Esophagus muscularis mucosa (tissue), 4 donors: ENCODE data around the gene NRG2. TPM values are rescaled to one million over a fixed set of nuclear protein-coding genes. Genes with fewer than 3 reads are reported as not detected.

Experiments used
- DNase-seq: peaks from one replicate; pipeline ENCODE4 v3.0.0-alpha.2; 2017; ENCODE audit errors: extremely low spot score
- H3K27ac ChIP-seq, 4 donors: fragments of 200-600 bp; sonication (generic); replicated peaks in 1 of 4; 1 replicate in 3 of 4; 2 replicates in 1 of 4; pipeline ENCODE4 v1.5.1; 2016 to 2019; ENCODE audit warnings: mild to moderate bottlenecking in 1 of 4
- H3K27me3 ChIP-seq, 4 donors: fragments of 200-600 bp; sonication (generic); one replicate each; pipeline versions ENCODE4 v1.5.1 to v1.6.0; 2016 to 2019
- H3K36me3 ChIP-seq, 4 donors: fragments of 200-600 bp; sonication (generic); one replicate each; pipeline ENCODE4 v1.5.1; 2016 to 2019
- H3K4me1 ChIP-seq, 4 donors: fragments of 200-600 bp; sonication (generic); one replicate each; pipeline ENCODE4 v1.5.1; 2016 to 2019
- H3K4me3 ChIP-seq, 4 donors: fragments of 200-600 bp; sonication (generic); 1 replicate in 2 of 4; 2 replicates in 2 of 4; pipeline ENCODE4 v1.5.1; 2016 to 2019; ENCODE audit warnings: mild to moderate bottlenecking in 4 of 4, moderate library complexity in 1 of 4
- H3K9me3 ChIP-seq, 4 donors: fragments of 200-600 bp; sonication (generic); 1 replicate in 3 of 4; 2 replicates in 1 of 4; pipeline ENCODE4 v1.5.1; 2016 to 2019
- EP300 ChIP-seq: sonication (generic); formaldehyde crosslinking; IDR thresholded peaks from one replicate; pipeline ENCODE4 v1.6.1; 2017; ENCODE audit warnings: antibody characterized with exemption
- POLR2A ChIP-seq: fragments of 450-650 bp; IDR thresholded peaks from one replicate; pipeline ENCODE4 v1.6.1; 2017; ENCODE audit warnings: antibody characterized with exemption, moderate library complexity, mild to moderate bottlenecking, low read depth
- POLR2AphosphoS5 ChIP-seq, 2 donors: sonication (generic); formaldehyde crosslinking; IDR thresholded peaks; one replicate each; pipeline ENCODE4 v1.6.1; 2017; ENCODE audit warnings: antibody characterized with exemption in 2 of 2
- WGBS: methylation state at CpG from one replicate; pipeline ENCODE4 v1.1.5; 2018; 5-methylcytosine and 5-hydroxymethylcytosine counted together
- intact Hi-C: fragments of 100-400 bp; cut with DNase I; formaldehyde crosslinking; loops from one replicate; pipeline ENCODE4 v1.15.1; 2023
- total RNA-seq, 4 donors: library from RNA; depleted of rRNA; stranded (reverse); fragments of >200 nt; gene quantifications; one replicate each; pipeline versions ENCODE4 v1.1.0 to v1.2.1, GENCODE V29; 2016
- TF ChIP-seq, protein P1 (sequence below), 3 experiments: fragments of 200-600 bp in 2 of 3; fragments of 450-650 bp in 1 of 3; sonication (generic) in 2 of 3; IDR thresholded peaks; one replicate each; pipeline ENCODE4 v1.5.1; 2017 to 2019; ENCODE audit warnings: antibody characterized with exemption in 3 of 3, mild to moderate bottlenecking in 2 of 3, moderate library complexity in 1 of 3

NRG2 gene
- total RNA-seq, 4 donors from 2014 or later = 2.8 to 5.0 (median 4.1) TPM

DNA sequence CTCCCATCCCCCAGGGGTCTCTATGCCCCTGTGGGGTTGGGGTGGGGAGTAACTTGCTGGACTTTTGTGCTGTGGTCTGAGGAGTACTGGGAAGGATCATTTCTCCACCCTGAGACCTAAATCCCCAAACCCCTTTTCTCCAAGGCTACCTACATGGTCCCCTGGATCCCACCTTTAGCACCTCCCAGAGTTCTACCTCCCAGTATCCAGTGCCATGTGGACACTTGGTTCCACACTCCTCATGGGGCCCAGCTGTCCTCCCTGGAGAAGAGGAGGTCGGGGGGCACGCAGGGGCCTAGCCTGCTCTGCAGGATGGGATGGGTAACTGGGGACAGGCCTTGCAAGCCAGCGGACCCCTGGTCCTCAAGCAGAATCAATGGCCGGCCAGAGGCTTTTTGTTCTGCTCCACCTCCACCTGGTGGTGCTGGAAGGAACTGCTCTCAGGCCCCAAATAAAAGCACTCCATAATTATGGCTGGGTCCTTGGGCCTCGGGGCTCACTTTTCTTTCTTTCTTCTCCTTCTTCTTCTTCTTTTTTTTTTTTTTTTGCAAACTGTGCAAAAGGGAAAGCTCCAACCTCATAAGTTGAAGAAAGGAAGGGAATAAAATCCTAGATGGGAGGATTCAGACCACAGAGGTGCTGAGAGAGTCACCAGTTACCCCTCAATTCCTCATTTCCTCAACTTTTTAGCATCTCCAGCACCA, 179.1 kb downstream of the NRG2 start:
- Histone ChIP-seq H3K27me3 (no peaks in the 10 kb centered on the region), H3K4me1 (peaks cover 8 to 22% (median 15%) of the 10 kb centered on the region in 4 donors), H3K4me3 (no peak overlapping the region), H3K9me3 (no peaks in the 10 kb centered on the region), H3K36me3 (no peaks in the 10 kb centered on the region), H3K27ac (peak overlapping the region in 2 of 4 donors; percentile 43 to 48)
- WGBS = 24% methylated on average over 5 of the region's 5 CpGs
- no peak for DNase-seq
- TF ChIP-seq POLR2AphosphoS5 (IDR thresholded peaks at IDR 0.05) = no peak
- TF ChIP-seq, protein P1, sequence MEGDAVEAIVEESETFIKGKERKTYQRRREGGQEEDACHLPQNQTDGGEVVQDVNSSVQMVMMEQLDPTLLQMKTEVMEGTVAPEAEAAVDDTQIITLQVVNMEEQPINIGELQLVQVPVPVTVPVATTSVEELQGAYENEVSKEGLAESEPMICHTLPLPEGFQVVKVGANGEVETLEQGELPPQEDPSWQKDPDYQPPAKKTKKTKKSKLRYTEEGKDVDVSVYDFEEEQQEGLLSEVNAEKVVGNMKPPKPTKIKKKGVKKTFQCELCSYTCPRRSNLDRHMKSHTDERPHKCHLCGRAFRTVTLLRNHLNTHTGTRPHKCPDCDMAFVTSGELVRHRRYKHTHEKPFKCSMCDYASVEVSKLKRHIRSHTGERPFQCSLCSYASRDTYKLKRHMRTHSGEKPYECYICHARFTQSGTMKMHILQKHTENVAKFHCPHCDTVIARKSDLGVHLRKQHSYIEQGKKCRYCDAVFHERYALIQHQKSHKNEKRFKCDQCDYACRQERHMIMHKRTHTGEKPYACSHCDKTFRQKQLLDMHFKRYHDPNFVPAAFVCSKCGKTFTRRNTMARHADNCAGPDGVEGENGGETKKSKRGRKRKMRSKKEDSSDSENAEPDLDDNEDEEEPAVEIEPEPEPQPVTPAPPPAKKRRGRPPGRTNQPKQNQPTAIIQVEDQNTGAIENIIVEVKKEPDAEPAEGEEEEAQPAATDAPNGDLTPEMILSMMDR (IDR thresholded peaks at IDR 0.05) = peak in 2 of 3 experiments; percentile 86 to 95
- intact Hi-C loops = loop anchor here (1.0 kb wide), 1 partner anchor 77 kb away; no protein-coding TSS in a partner anchor

- DNase-seq = no peak
- Histone ChIP-seq H3K4me1 (peaks cover 8 to 22% (median 15%) of the 10 kb centered on the region in 4 donors), H3K36me3 (no peaks in the 10 kb centered on the region), H3K27ac (peak overlapping the region in 2 of 4 donors; percentile 43 to 48), H3K9me3 (no peaks in the 10 kb centered on the region), H3K27me3 (no peaks in the 10 kb centered on the region), H3K4me3 (no peak overlapping the region)
- WGBS = 53% methylated on average over 6 of the region's 9 CpGs
- intact Hi-C loops = no loop called here
- TF ChIP-seq, protein P1 (IDR thresholded peaks at IDR 0.05) = no peak
- no peak for TF ChIP-seq POLR2A
- no peak for TF ChIP-seq POLR2AphosphoS5 (IDR thresholded peaks at IDR 0.05)
- TF ChIP-seq EP300 = no peak
Observed at GRCh38 chr5:139863361-139863760, 179.7 kb downstream of the NRG2 start.

DNA sequence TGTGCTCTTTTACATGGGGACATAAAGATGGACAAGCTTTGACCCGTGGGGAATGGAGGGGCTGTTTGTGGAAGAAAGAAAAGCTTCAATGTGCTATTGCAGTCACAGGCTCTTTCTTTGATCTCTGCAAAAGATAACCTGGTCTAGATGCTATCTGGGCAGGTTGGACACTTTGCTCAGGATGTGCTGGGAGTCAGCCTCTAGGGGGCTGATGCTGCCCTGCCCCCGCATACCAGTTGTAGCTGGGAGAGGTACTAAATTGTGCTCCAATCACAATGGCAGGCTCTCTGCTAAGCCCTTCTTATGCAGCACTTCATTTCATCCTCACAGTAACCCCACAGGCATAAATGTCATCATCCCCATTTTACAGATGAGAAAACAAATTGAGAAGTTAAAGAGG, 180.3 kb downstream of the NRG2 start:
- Histone ChIP-seq H3K27ac (peak overlapping the region in 1 of 4 donors; percentile 43), H3K36me3 (no peaks in the 10 kb centered on the region), H3K9me3 (no peaks in the 10 kb centered on the region), H3K4me3 (no peak overlapping the region), H3K4me1 (peaks cover 8 to 22% (median 15%) of the 10 kb centered on the region in 4 donors), H3K27me3 (no peaks in the 10 kb centered on the region)
- TF ChIP-seq POLR2A = no peak
- no peak for TF ChIP-seq POLR2AphosphoS5 (IDR thresholded peaks at IDR 0.05)
- no peak for TF ChIP-seq EP300
- TF ChIP-seq, protein P1 (IDR thresholded peaks at IDR 0.05) = no peak
- DNase-seq = no peak
- 87% methylated on average over 2 of the region's 2 CpGs for WGBS
- intact Hi-C loops = no loop called here

GRCh38 chr5:139862313-139862712, 180.8 kb downstream of the NRG2 start:
- WGBS = no CpG with 5 or more reads among the region's 2 CpGs
- intact Hi-C loops = no loop called here
- H3K4me3 ChIP-seq = no peak overlapping the region
- TF ChIP-seq POLR2AphosphoS5 (IDR thresholded peaks at IDR 0.05) (no peak), EP300 (no peak), POLR2A (no peak)
- TF ChIP-seq, protein P1 (IDR thresholded peaks at IDR 0.05) = no peak
- no peak for DNase-seq
- H3K27ac ChIP-seq = no peak overlapping the region
- no peaks in the 10 kb centered on the region for H3K36me3 ChIP-seq
- H3K9me3 ChIP-seq = no peaks in the 10 kb centered on the region
- no peaks in the 10 kb centered on the region for H3K27me3 ChIP-seq
- peaks cover 8 to 22% (median 15%) of the 10 kb centered on the region in 4 donors for H3K4me1 ChIP-seq

DNA sequence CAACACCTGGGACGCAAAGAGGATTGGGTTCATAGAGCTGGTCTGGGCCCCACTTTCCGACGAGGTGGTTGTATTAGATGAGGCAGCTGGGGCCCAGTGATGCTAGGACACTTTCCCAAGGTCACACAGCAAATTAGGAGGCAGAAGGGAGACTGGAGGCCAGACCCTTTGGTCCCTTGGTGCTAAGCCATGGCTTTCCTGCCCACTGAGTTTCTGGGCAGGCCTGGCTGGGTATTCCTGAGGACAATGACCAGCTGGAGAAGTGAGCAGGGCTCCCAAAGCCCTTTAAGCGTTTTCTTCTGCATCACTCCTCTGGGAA, 181.3 kb downstream of the NRG2 start:
- no peak for DNase-seq
- H3K36me3 ChIP-seq = no peaks in the 10 kb centered on the region
- peaks cover 8 to 22% (median 15%) of the 10 kb centered on the region in 4 donors for H3K4me1 ChIP-seq
- intact Hi-C loops = no loop called here
- TF ChIP-seq, protein P1 (IDR thresholded peaks at IDR 0.05) = no peak
- TF ChIP-seq EP300 = no peak
- TF ChIP-seq POLR2AphosphoS5 (IDR thresholded peaks at IDR 0.05) = no peak
- TF ChIP-seq POLR2A = no peak
- no peaks in the 10 kb centered on the region for H3K9me3 ChIP-seq
- no peak overlapping the region for H3K4me3 ChIP-seq
- no peak overlapping the region for H3K27ac ChIP-seq
- no peaks in the 10 kb centered on the region for H3K27me3 ChIP-seq
- 88% methylated on average over 3 of the region's 4 CpGs for WGBS
